MCF 10A (cell line): ENCODE measurements around the gene RSL1D1. TPM values are rescaled to one million over a fixed set of nuclear protein-coding genes. Genes with fewer than 3 reads are reported as not detected.
A peak's percentile ranks its signal among the peaks of the same experiment; 100 is the strongest.
"Not testable (repeated sequence)": the region's sequence is repeated elsewhere in the genome, so short reads cannot be mapped to it uniquely, and the experiment has no call there.

Experiments used
- BruUV-seq: library from RNA; stranded (reverse); fragments of 400-500 nt; replicated peaks from 2 replicates; lab custom pipeline; 2021; lab: Mats Ljungman, UMichigan
- CTCF ChIA-PET: fragments of 300-600 bp; sonication (Branson Sonifier 250); formaldehyde crosslinking; extraction: SDS; loops from one replicate; lab custom pipeline; 2021; ENCODE audit warnings: antibody characterized with exemption, inconsistent platforms; lab: Yijun Ruan, JAX
- POLR2A ChIA-PET: fragments of 300-600, 350-650 bp; sonication (Branson Sonifier 250); formaldehyde crosslinking; extraction: SDS; loops from one replicate; lab custom pipeline; 2020; ENCODE audit warnings: antibody characterized with exemption, inconsistent platforms; lab: Yijun Ruan, JAX
- DNase-seq: peaks from one replicate; pipeline ENCODE4 v3.0.0-alpha.2; 2018; ENCODE audit not compliant: unreplicated experiment
- H3K27ac Mint-ChIP-seq: one replicate; pipeline ENCODE4 v1.8.0; 2022; ENCODE audit warnings: mild to moderate bottlenecking, low read depth, mixed read lengths; ENCODE audit not compliant: unreplicated experiment
- H3K27me3 Mint-ChIP-seq: one replicate; pipeline ENCODE4 v1.8.0; 2022; ENCODE audit warnings: mixed read lengths; ENCODE audit not compliant: insufficient read depth, unreplicated experiment
- H3K36me3 Mint-ChIP-seq: one replicate; pipeline ENCODE4 v1.8.0; 2022; ENCODE audit warnings: mild to moderate bottlenecking, moderate library complexity, mixed read lengths; ENCODE audit not compliant: insufficient read depth, unreplicated experiment
- H3K4me1 Mint-ChIP-seq: one replicate; pipeline ENCODE4 v1.8.0; 2022; ENCODE audit warnings: mixed read lengths; ENCODE audit not compliant: insufficient read depth, unreplicated experiment
- H3K4me3 Mint-ChIP-seq: one replicate; pipeline ENCODE4 v1.8.0; 2022; ENCODE audit warnings: mild to moderate bottlenecking, moderate library complexity, mixed read lengths; ENCODE audit not compliant: unreplicated experiment
- H3K9me3 Mint-ChIP-seq: one replicate; pipeline ENCODE4 v1.8.0; 2022; ENCODE audit warnings: mixed read lengths; ENCODE audit not compliant: unreplicated experiment
- intact Hi-C: fragments of 100-400 bp; cut with micrococcal nuclease; formaldehyde crosslinking; loops from 2 replicates; pipeline ENCODE4 v1.14.1; 2022
- total RNA-seq: library from RNA; stranded (reverse); gene quantifications from 2 replicates; pipeline ENCODE4 v1.2.3, GENCODE V29; 2022
- TF ChIP-seq, protein P1 (sequence below): fragments of 200-600 bp; IDR thresholded peaks from one replicate; pipeline ENCODE4 v1.8.0; 2022; ENCODE audit warnings: antibody characterized with exemption, mild to moderate bottlenecking; ENCODE audit not compliant: unreplicated experiment

RSL1D1 gene
- total RNA-seq, 1 experiment from 2014 or later = 406 TPM

DNA sequence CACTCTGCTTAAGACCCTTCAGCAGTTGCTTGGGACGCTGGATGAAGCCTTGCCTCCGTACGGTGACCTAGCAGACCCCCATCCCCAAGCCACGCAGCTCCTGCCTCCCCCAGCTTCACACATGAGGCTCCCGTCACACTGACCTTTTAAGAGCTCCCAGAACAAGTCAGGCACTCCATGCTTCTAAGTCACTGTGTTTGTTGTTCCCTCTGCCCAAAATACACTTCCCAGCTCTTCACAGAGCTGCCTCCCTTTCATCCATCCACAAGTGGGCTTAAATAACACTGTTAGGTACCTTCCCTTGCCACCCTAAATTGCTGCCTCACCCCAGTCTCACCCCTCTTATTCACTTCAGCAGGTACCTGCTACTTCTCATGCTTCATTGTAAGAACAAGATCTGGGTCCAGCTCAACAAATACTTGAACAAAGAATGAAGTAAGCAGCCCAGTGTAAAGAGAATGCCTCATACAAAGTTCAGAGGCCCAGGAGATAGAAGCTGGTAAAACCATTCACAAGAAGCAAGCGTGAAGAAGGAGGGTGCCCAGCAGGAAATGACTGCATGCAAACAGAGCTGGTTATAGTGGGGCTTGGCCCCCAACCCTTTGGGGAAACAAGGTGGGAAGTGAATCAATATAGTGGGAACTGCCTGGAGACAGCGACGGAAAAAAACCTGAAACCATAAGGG, 60.1 kb downstream of the RSL1D1 start:
- ChIA-PET POLR2A (interaction anchor here (0.7 to 5.1 kb wide), 2 partner anchors 9 to 43 kb away, joined by 3 to 61 read pairs; no protein-coding TSS in a partner anchor), CTCF (interaction anchor here (0.6 to 1.4 kb wide), 3 partner anchors 12 to 390 kb away, joined by 4 to 7 read pairs (median 4); no protein-coding TSS in a partner anchor)
- TF ChIP-seq, protein P1, sequence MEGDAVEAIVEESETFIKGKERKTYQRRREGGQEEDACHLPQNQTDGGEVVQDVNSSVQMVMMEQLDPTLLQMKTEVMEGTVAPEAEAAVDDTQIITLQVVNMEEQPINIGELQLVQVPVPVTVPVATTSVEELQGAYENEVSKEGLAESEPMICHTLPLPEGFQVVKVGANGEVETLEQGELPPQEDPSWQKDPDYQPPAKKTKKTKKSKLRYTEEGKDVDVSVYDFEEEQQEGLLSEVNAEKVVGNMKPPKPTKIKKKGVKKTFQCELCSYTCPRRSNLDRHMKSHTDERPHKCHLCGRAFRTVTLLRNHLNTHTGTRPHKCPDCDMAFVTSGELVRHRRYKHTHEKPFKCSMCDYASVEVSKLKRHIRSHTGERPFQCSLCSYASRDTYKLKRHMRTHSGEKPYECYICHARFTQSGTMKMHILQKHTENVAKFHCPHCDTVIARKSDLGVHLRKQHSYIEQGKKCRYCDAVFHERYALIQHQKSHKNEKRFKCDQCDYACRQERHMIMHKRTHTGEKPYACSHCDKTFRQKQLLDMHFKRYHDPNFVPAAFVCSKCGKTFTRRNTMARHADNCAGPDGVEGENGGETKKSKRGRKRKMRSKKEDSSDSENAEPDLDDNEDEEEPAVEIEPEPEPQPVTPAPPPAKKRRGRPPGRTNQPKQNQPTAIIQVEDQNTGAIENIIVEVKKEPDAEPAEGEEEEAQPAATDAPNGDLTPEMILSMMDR = no peak
- no peak for DNase-seq
- intact Hi-C loops = no loop called here
- Mint-ChIP-seq H3K9me3 (no peaks in the 10 kb centered on the region), H3K36me3 (peaks cover 40% of the 10 kb centered on the region), H3K27ac (peak overlapping the region; percentile 61), H3K4me3 (no peak overlapping the region), H3K27me3 (no peaks in the 10 kb centered on the region), H3K4me1 (peaks cover 44% of the 10 kb centered on the region)
- no TSS peak for BruUV-seq

DNA sequence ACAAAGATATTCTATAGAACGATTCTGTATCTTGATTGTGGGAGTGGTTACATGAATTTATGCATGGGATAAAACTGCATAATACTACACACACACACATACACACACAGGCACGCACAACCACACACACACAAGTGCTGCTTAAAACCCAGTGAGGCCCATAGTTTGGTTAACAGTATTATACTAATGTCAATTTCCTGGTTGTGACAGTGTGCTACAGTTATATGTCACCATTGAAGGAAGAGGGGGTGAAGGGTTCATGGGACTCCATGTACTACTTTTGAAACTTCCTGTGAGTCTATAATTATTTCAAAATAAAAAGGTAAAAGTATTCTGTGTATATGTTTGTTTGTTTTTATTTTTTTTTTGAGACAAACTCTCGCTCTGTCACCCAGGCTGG, 62.4 kb downstream of the RSL1D1 start:
- peaks cover 26% of the 10 kb centered on the region for H3K36me3 Mint-ChIP-seq
- intact Hi-C loops = no loop called here
- CTCF ChIA-PET = no interaction called here
- no peaks in the 10 kb centered on the region for H3K9me3 Mint-ChIP-seq
- H3K4me3 Mint-ChIP-seq = no peak overlapping the region
- H3K27me3 Mint-ChIP-seq = no peaks in the 10 kb centered on the region
- POLR2A ChIA-PET = interaction anchor here (0.6 kb wide), 1 partner anchor 9 kb away, joined by 3 read pairs; no protein-coding TSS in a partner anchor
- DNase-seq = no peak
- no peak overlapping the region for H3K27ac Mint-ChIP-seq
- BruUV-seq = no TSS peak
- peaks cover 33% of the 10 kb centered on the region for H3K4me1 Mint-ChIP-seq
- TF ChIP-seq, protein P1 = no peak

DNA sequence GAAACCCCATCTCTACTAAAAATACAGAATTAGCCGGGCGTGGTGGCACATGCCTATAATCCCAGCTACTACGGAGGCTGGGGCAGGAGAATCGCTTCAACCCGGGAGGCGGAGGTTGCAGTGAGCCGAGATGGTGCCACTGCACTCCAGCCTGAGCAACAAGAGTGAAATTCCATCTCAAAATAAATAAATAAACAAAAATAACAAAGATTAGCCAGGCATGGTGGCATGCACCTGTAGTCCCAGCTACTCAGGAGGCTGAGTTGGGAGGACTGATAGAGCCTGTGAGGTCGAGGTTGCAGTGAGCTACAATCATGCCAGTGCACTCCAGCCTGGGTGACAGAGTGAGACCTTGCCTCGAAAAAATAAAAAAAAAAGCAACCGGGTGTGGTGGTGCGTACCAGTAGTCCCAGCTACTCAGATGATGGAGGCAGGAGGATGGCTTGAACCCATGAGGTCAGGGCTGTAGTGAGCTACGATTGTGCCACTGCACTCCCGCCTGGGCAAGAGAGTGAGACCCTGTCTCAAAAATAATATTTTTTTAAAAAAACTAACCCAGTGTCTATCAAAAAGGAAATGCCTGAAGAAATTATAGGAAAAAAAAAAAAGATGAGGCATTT, 66.3 kb downstream of the RSL1D1 start:
- H3K36me3 Mint-ChIP-seq = peaks cover 28% of the 10 kb centered on the region
- intact Hi-C loops = loop anchor here (5.0 kb wide), 1 partner anchor 67 kb away; the partner anchor contains the start of gene RSL1D1
- not testable (repeated sequence) for H3K27me3 Mint-ChIP-seq, DNase-seq, BruUV-seq, H3K27ac Mint-ChIP-seq, H3K9me3 Mint-ChIP-seq, H3K4me3 Mint-ChIP-seq
- CTCF ChIA-PET = interaction anchor here (0.6 to 3.8 kb wide), 3 partner anchors 9 to 26 kb away, joined by 3 to 17 read pairs (median 3); partner anchors contain the start of gene ZC3H7A
- peaks cover 37% of the 10 kb centered on the region for H3K4me1 Mint-ChIP-seq
- POLR2A ChIA-PET = interaction anchor here (0.7 to 7.0 kb wide), 4 partner anchors 12 to 134 kb away, joined by 3 to 115 read pairs (median 26); partner anchors contain the start of genes RSL1D1 and ZC3H7A

DNA sequence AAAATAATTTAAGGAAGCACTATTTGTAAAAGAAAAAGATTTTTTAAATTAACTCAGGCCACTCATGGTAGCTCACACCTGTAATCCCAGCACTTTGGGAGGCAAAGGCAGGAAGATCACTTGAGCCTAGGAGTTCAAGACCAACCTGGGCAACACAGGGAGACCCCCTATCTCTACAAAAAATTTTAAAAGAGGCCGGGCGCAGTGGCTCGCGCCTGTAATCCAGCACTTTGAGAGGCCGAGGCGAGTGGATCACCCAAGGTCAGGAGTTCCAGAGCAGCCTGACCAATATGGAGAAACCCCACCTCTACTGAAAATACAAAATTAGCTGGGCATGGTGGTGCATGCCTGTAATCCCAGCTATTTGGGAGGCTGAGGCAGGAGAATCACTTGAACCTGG, 67.0 kb downstream of the RSL1D1 start:
- H3K9me3 Mint-ChIP-seq, DNase-seq, BruUV-seq, H3K27me3 Mint-ChIP-seq, H3K4me3 Mint-ChIP-seq: not testable (repeated sequence)
- Mint-ChIP-seq H3K4me1 (peaks cover 37% of the 10 kb centered on the region), H3K27ac (peak overlapping the region; percentile 95), H3K36me3 (peaks cover 36% of the 10 kb centered on the region)
- POLR2A ChIA-PET = interaction anchor here (0.5 to 7.0 kb wide), 6 partner anchors 8 to 67 kb away, joined by 3 to 115 read pairs (median 25); partner anchors contain the start of genes RSL1D1 and ZC3H7A
- intact Hi-C loops = loop anchor here (5.0 kb wide), 1 partner anchor 68 kb away; the partner anchor contains the start of gene RSL1D1
- CTCF ChIA-PET = interaction anchor here (0.6 to 3.8 kb wide), 5 partner anchors 9 to 379 kb away, joined by 3 to 17 read pairs (median 4); partner anchors contain the start of gene ZC3H7A
